ENCODE measurements around the gene TMEM143. TPM values are rescaled to one million over a fixed set of nuclear protein-coding genes. Genes with fewer than 3 reads are reported as not detected.
"Not testable (repeated sequence)": the region's sequence is repeated elsewhere in the genome, so short reads cannot be mapped to it uniquely, and the experiment has no call there.

The TMEM143 gene
- total RNA-seq, 1 experiment from 2014 or later, result 15.2 TPM

GRCh38 chr19:48318286-48318987, 45.3 kb downstream of the TMEM143 start:
- H3K18ac ChIP-seq (ENCODE audit: insufficient read length, low read depth, low read length), result no peak overlapping the region
- H3K23ac ChIP-seq (ENCODE audit: insufficient read length, low read depth, low read length), result no peak overlapping the region
- H3K9me3 ChIP-seq (ENCODE audit: control insufficient read depth, low read depth, low read length), result no peaks in the 10 kb centered on the region
- no peaks in the 10 kb centered on the region for H3K79me1 ChIP-seq (ENCODE audit: insufficient read depth, low read depth, low read length, poor library complexity, severe bottlenecking)
- H3K14ac ChIP-seq (ENCODE audit: insufficient read depth, low read length), result no peak overlapping the region; the same call in 1 of the 2 replicates
- H3K27me3 ChIP-seq (ENCODE audit: insufficient read depth, low read length), result no peaks in the 10 kb centered on the region
- H3T11ph ChIP-seq (ENCODE audit: low read length), result no peak overlapping the region
- H4K20me1 ChIP-seq (ENCODE audit: control insufficient read depth, insufficient read depth, insufficient read length), result no peaks in the 10 kb centered on the region
- no peak overlapping the region for H3K4me2 ChIP-seq (ENCODE audit: insufficient read depth, insufficient read length, low read length)
- H3K27ac ChIP-seq (ENCODE audit: insufficient read length, low read depth, low read length), result no peak overlapping the region
- TF ChIP-seq CTCF (conservative IDR thresholded peaks at IDR 0.05), result no peak
- no peaks in the 10 kb centered on the region for H3K79me2 ChIP-seq (ENCODE audit: insufficient read depth, low read length)
- Mint-ChIP-seq H3K4me1 (peaks cover 24 to 39% of the 10 kb centered on the region in 2 experiments), H3K4me3 (no peak overlapping the region), H3K27me3 (ENCODE audit: low read depth) (peaks cover 4% of the 10 kb centered on the region), H3K27ac (no peak overlapping the region), H3K36me3 (ENCODE audit: insufficient read depth in 1 of 3, low read depth in 3 of 3) (no peaks in the 10 kb centered on the region; a peak in 1 of 7 replicates), H3K9me3 (no peaks in the 10 kb centered on the region)
- no peak overlapping the region for H2BK20ac ChIP-seq (ENCODE audit: low read depth, low read length, poor library complexity, severe bottlenecking)
- no peak for DNase-seq
- WGBS (ENCODE audit: extremely low coverage, insufficient read length, low lambda C conversion rate), result no CpG with 5 or more reads among the region's 21 CpGs
- no peaks in the 10 kb centered on the region for H3K4me1 ChIP-seq (ENCODE audit: insufficient read depth, low read length)
- H2BK15ac ChIP-seq (ENCODE audit: low read depth, low read length), result no peak overlapping the region
- H4K8ac ChIP-seq (replicated peaks; ENCODE audit: insufficient read length, low read depth, low read length), result no peak overlapping the region
- no peak overlapping the region for H2AK5ac ChIP-seq (ENCODE audit: insufficient read length, low read length)
- no peak overlapping the region for H2AFZ ChIP-seq (ENCODE audit: low read length)
- peaks cover 4% of the 10 kb centered on the region for H3K23me2 ChIP-seq (ENCODE audit: insufficient read length, low read depth, low read length, poor library complexity, severe bottlenecking)
- H4K5ac ChIP-seq (ENCODE audit: insufficient read length, low read depth, low read length), result no peak overlapping the region
- no peak overlapping the region for H2BK5ac ChIP-seq (ENCODE audit: insufficient read length, low read length)
- H3K4ac ChIP-seq (ENCODE audit: low read depth, low read length), result no peak overlapping the region
- no peak overlapping the region for H3K56ac ChIP-seq (ENCODE audit: insufficient read length, low read depth, low read length)
- H2BK12ac ChIP-seq (ENCODE audit: insufficient read length, low read depth, low read length), result no peak overlapping the region
- no peak overlapping the region for H4K91ac ChIP-seq (ENCODE audit: insufficient read length, low read depth, low read length)
- H3K9ac ChIP-seq (ENCODE audit: extremely low read depth, insufficient read length, low read length), result no peak overlapping the region
- no peak overlapping the region for H2BK120ac ChIP-seq (ENCODE audit: low read depth, low read length, poor library complexity, severe bottlenecking)

GRCh38 chr19:48317708-48317960, 46.1 kb downstream of the TMEM143 start:
- not testable (repeated sequence) for H3K4me3 Mint-ChIP-seq

More at GRCh38 chr19:48317708-48317960, 46.1 kb downstream of the TMEM143 start:
- WGBS (ENCODE audit: extremely low coverage, insufficient read length, low lambda C conversion rate), result no CpG with 5 or more reads among the region's 9 CpGs
- H3K27ac Mint-ChIP-seq; H3K27me3 Mint-ChIP-seq (ENCODE audit: low read depth); H2BK20ac ChIP-seq (ENCODE audit: low read depth, low read length, poor library complexity, severe bottlenecking); H3K4me2 ChIP-seq (ENCODE audit: insufficient read depth, insufficient read length, low read length); H2AFZ ChIP-seq (ENCODE audit: low read length); H3K4ac ChIP-seq (ENCODE audit: low read depth, low read length); H2BK15ac ChIP-seq (ENCODE audit: low read depth, low read length); H2BK5ac ChIP-seq (ENCODE audit: insufficient read length, low read length); H3K18ac ChIP-seq (ENCODE audit: insufficient read length, low read depth, low read length); H3K9ac ChIP-seq (ENCODE audit: extremely low read depth, insufficient read length, low read length); H3K4me1 ChIP-seq (ENCODE audit: insufficient read depth, low read length); H3K23me2 ChIP-seq (ENCODE audit: insufficient read length, low read depth, low read length, poor library complexity, severe bottlenecking); H4K20me1 ChIP-seq (ENCODE audit: control insufficient read depth, insufficient read depth, insufficient read length); H3K79me2 ChIP-seq (ENCODE audit: insufficient read depth, low read length); H4K91ac ChIP-seq (ENCODE audit: insufficient read length, low read depth, low read length); H3K36me3 Mint-ChIP-seq (ENCODE audit: insufficient read depth in 1 of 3, low read depth in 3 of 3); H3T11ph ChIP-seq (ENCODE audit: low read length); H3K79me1 ChIP-seq (ENCODE audit: insufficient read depth, low read depth, low read length, poor library complexity, severe bottlenecking); H3K14ac ChIP-seq (ENCODE audit: insufficient read depth, low read length); H3K27me3 ChIP-seq (ENCODE audit: insufficient read depth, low read length); H4K5ac ChIP-seq (ENCODE audit: insufficient read length, low read depth, low read length); DNase-seq; H3K9me3 ChIP-seq (ENCODE audit: control insufficient read depth, low read depth, low read length); H4K8ac ChIP-seq (replicated peaks; ENCODE audit: insufficient read length, low read depth, low read length); H2BK120ac ChIP-seq (ENCODE audit: low read depth, low read length, poor library complexity, severe bottlenecking); H3K27ac ChIP-seq (ENCODE audit: insufficient read length, low read depth, low read length); H3K56ac ChIP-seq (ENCODE audit: insufficient read length, low read depth, low read length); H2BK12ac ChIP-seq (ENCODE audit: insufficient read length, low read depth, low read length); H3K23ac ChIP-seq (ENCODE audit: insufficient read length, low read depth, low read length); H3K9me3 Mint-ChIP-seq; H2AK5ac ChIP-seq (ENCODE audit: insufficient read length, low read length): not testable (repeated sequence)
- H3K4me1 Mint-ChIP-seq, result peaks cover 23 to 38% of the 10 kb centered on the region in 2 experiments
